Measurements from ENCODE around the gene CDH13.

Gene CDH13

DNA sequence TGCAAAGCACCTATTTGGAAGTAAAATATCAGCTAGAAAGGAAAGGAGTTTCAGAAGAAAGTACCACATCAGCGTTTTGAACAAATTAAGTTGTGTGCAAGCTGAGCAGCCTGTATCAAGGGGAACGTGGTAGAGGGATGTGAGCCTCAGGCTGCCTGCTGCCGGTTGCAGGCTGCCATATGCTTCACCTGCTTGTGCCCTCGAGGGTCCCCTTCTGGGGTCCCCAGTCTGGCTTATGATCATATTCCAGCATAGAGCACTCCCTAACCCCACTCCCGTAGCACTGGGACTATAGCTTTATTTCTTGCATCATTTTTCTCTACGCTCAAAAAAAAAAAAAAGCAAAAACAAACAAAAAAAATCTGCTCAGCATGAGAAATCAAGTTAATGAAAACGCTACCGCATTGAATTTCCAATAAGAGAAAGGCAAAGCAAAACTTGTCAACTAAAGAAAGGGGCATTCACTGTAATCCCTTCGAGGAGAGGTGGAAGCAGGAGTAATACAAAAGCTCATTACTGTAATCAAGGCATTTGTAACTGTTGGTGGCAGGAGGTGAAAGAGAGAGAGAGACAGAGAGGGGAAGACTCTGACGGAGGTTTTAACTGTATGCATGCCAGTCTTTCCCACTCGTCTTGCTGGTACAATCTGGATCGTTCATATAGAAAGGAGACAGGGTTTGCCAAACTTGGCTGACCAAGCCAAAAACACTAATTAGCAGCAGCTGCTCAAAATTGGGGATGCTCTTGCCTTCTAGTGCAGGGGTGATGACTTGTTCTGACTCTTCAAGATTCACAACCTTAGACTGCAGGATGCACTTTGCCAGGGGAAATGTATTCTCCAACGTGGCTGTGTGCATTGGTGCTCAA lies 922.8 kb downstream of the CDH13 start:
- DNase-seq, result no peak

GRCh38 chr16:83550183-83550569 lies 923.4 kb downstream of the CDH13 start:
- no peak for DNase-seq

DNA sequence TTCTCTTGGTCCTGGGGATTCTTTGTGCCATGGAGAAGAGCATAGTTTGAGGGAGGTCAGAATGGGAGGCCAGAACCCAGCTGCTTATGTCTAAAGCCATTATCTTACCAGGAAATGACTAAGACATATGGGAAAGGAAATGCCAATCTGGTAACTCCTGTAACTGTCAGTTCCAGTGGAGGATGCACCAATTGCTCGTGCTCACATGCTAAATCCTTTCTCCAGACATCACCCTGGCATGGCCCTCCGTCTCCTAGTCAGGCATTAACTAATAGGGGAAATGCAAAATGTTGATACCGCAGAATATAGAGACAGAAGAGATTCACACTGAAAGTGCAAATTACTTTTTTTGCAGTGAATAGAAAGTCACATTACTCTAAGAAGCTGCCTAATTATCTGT lies 925.5 kb downstream of the CDH13 start:
- no peak for DNase-seq

- no peak for DNase-seq
Measured at GRCh38 chr16:83552930-83553329, 926.2 kb downstream of the CDH13 start.

GRCh38 chr16:83554096-83554495 lies 927.3 kb downstream of the CDH13 start:
- DNase-seq, result no peak

DNA sequence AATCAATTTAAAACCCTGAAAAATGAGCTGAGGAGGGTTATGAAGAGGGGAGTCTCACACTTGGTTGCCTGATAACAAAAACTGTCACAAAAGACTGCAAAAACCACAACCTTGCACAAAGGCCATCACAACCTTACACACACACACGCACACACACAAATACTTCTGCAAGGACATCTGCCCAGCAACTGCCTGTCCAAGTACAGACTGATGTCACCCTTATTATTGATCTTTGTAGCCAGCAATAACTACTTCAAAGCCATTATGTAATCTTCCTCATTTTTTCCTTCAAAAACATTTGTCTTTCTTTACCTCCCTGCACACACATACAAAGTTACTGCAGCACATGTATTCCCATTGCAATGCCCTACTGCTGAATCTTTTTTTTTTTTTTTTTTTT lies 927.8 kb downstream of the CDH13 start:
- DNase-seq, result no peak

GRCh38 chr16:83561876-83562275 lies 935.1 kb downstream of the CDH13 start:
- DNase-seq, result no peak

DNA sequence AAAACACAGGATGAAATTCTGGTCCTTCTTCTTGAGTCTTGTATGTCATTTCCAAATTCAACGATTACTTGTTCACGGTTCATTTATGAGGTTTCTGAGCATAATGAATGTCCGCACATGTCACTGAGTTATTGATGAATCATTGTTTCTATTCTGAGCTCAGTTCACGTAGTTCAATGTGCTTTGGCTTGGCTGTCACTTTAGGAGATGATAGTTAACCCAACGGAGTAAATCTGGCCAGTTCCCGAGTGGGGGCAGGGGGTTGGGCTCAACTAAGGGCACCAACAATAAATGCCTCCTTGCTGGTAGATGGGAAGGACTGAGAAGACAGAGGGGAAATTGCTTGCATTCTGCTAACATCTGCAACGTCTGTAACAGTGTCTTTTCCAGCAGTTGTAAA lies 941.6 kb downstream of the CDH13 start:
- no peak for DNase-seq

GRCh38 chr16:83574388-83574787 lies 947.6 kb downstream of the CDH13 start:
- no peak for DNase-seq

DNA sequence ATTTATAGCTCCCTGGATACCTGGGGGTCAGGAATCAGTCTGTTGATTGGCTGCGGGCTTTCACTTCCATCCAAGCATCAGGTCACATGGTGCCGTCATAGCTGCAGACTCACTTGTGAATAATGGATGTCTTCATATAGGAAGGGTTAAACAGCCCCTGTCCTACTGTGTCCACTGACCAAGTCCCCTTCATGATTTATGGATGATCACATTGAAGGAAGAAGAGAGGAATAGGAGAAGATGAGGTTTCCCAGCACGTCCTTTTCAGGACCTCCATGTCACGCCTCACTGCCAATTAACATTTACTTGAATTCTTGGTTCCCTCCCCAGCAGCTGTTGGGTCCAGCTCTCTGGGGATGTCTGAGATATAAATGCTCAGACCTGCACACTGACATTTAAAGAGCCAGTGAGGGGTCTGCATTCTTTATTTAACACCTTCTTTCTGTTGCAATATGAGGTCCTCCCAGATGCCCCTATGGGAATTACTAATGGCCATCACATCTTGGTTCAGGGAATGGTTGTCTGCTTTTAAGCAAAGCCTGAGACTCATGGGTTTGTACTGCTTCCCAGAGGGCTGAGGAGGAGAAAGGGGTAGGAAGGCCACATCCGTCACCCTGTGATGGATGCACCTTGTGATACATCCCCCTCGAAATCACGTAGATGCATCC lies 950.4 kb downstream of the CDH13 start:
- no peak for DNase-seq

DNA sequence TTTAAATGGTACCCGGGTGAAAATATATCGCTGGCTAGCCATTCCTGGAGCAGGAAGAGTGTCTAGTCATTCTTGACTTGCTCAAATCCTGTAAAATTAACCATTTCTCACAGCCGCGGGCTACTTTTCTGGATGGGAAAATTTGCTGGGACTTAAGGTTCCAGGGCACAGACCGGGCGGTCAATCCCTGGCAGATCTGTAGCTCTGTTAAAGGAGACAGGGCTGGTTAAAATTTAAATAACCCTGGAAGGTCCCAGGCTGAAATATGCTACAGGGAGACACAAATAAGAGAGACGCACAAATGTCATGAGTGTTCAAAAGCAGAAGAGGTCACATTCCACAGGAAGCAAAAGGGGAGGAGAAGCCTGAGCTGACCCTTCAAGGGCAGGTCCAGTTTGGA lies 951.4 kb downstream of the CDH13 start:
- no peak for DNase-seq

GRCh38 chr16:83579027-83579426 lies 952.3 kb downstream of the CDH13 start:
- DNase-seq, result no peak

GRCh38 chr16:83579436-83579835 lies 952.7 kb downstream of the CDH13 start:
- no peak for DNase-seq

DNA sequence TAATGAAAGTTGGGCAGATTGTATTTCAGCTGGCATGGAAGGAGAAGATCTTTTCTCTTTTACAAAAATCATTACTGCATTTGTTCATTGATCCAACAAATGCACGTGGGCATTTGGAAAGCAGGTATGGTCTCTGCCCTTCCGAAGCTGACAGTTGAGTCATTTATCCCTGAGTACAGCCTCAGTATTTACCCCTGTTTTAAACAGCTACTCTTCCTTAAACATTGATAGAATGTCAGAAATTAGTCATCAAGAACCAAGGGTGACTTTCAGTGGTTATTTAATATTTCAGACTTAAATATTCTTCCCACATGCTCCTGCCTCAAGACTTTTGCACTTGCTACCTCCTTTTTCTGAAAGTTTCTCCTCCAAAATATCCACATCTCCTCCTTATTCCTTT lies 954.3 kb downstream of the CDH13 start:
- no peak for DNase-seq

GRCh38 chr16:83581994-83582747 lies 955.4 kb downstream of the CDH13 start:
- DNase-seq, result no peak

DNA sequence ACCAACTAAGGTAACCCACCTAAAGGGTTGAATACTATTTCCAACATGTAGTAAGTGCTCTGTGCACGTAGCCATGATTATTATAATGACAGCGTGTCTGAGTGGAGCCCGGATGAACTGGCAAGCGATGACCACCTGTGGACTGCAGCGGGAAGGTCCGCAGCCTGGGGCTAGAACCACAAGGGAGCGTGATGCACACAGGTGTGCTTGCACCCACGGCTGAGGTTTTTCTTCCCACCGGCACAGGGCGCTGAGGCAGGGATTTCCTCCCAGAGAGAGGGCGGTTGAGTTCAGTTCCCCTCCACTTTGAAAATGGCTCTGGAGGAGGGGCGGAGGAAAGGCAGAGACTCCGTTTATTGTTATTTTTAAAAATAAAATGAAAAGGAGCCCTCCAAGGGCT lies 959.3 kb downstream of the CDH13 start:
- no peak for DNase-seq

GRCh38 chr16:83586461-83587200 lies 959.9 kb downstream of the CDH13 start:
- DNase-seq, result no peak

- DNase-seq, result no peak
Measured at GRCh38 chr16:83587201-83587600, 960.4 kb downstream of the CDH13 start.

DNA sequence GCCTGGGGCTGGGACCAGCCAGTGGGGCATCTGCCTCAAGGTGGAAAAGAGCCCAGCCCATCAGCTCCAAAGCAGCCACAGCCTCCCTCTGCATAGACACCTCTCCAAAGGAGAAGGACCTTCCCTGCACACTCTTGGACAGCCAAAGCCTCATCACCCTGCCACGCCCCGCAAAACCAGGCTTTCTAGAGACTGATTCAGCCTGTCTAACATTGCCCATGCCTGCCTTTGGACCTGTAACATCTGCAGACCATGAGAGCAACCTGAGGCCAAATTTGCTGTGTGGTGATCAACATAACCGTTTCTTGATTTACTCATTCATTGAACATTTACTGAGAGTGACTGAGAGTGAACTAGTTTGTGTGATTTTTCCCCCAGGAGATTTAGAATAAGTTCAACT lies 961.3 kb downstream of the CDH13 start:
- DNase-seq, result no peak

- no peak for DNase-seq
Measured at GRCh38 chr16:83589576-83589975, 962.8 kb downstream of the CDH13 start.

DNA sequence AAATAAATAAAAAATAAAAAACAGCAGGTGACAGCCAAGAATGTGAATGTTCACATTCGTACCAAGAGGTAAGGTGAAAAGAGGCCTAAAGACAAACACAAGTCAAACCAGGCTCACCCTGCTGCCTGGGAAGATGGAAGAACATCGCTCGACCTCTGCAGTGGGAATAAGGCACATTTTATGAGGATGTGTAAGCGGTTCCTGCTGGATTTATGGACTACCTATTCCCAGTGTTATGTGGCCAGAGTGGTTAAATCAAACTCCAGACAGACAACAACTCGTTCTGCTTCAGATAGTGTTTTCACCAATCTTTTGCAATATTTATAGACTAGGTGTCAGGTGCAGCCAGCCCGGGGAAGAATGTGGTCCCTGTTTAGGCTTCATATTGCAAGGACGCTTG lies 966.0 kb downstream of the CDH13 start:
- DNase-seq, result no peak

GRCh38 chr16:83599789-83600462 lies 973.2 kb downstream of the CDH13 start:
- no peak for DNase-seq
